ENCODE results near the gene MPDU1. TPM values are rescaled to one million over a fixed set of nuclear protein-coding genes. Genes with fewer than 3 reads are reported as not detected.

MPDU1 gene
- total and polyA plus RNA-seq, 12 donors, result 20.1 to 64.9 (median 26.5) TPM

DNA sequence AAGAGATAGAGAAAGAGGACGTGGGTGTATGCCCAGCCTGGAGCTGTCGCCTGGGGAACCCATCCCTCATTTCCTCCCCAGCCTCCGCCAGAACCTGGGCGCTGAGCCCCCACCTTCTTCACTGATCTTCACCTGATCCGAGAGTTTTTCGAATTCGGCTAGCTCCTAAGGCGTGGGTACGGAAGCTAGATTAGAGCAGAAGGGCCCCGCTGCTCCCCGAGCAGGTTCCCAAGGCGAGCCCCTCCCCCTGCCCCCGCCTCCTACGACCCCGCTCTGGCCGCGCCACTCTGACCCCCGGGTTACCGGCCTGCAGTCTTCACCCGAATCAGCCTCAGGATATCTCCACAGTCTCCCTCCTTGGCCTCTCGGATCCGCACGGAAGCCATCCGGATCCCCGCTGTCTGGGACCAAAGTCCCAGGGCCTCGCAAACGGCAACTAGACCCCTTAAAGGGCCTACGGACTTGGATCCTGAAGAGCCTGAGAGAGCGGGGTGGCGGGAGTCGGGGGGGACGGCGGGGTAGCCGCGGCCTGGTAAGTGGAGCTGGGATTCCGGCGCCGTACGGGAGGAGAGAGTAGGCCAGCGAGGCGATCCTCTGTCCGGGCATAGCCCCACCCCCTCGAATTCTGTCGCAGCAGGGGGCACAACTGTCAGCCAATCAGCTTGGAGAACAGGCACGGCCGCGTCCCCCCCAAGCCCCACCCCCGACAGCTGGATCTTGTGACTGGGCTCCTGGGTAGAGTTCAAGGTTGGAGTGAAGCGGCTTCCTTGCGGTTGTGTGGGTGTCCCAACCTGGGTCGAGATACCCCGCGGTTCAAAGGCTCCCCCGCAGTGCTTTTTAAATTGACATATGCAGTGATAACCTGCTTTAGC lies 43.8 kb downstream of the MPDU1 start, which contains the start of gene SAT2:
Gene SAT2 (minus strand): TSS at position 572 of the 872 bp plus-strand sequence. CDS start 186 bp downstream, at position 386.
- no peaks in the 10 kb centered on the region for H3K27me3 ChIP-seq
- H3K4me1 ChIP-seq, result peaks cover 7 to 29% (median 17%) of the 10 kb centered on the region in 9 donors
- H3K36me3 ChIP-seq, result peaks cover 0 to 14% (median 0%) of the 10 kb centered on the region in 9 donors
- peak; percentile 95 to 99 (median 99) for ATAC-seq
- H3K4me3 ChIP-seq, result peak within 1 kb of the TSS; percentile 59 to 92 (median 76)
- 0 to 1% methylated on average over 54 of the region's 54 CpGs for WGBS, 2 donors
- TF ChIP-seq CTCF (IDR thresholded peaks at IDR 0.05), result no peak
- DNase-seq, result peak; percentile 94 to 96
- intact Hi-C loops (cut with DNase I), result loop anchor here in 2 of 10 donors (2.0 kb wide), 1 partner anchor 59 kb away; the partner anchor contains the start of gene TP53 (in 2 of the 2)
- H3K9me3 ChIP-seq, result no peaks in the 10 kb centered on the region
- H3K27ac ChIP-seq, result peak within 1 kb of the TSS; percentile 85 to 98 (median 92)

DNA sequence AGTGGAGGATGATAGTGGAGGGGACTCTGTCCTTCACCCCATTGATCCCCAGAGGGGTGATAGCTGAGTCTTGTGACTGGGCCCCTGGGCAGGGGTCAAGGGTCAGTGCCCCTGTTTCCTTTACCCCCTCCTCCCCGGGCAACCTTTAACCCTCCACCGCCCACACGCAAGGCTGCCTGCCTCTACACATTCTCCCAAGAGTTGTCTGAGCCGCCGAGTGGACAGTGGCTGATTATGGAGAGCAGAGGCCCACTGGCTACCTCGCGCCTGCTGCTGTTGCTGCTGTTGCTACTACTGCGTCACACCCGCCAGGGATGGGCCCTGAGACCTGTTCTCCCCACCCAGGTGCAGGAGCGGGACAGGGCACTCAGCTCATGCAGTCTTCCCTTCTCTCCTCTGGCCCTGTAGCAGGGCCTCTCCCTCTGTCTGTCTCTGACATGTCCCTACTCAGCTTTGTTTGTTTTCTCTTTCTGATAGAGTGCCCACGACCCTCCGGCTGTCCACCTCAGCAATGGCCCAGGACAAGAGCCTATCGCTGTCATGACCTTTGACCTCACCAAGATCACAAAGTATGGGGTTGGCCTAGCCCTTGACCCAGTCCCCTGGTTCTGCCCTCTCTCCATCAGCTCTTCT lies 46.4 kb downstream of the MPDU1 start, which contains the start of gene SHBG:
Gene SHBG (plus strand): TSS at position 197 of the 633 bp plus-strand sequence. CDS start 38 bp downstream, at position 235.
- WGBS, 2 donors, result 75 to 89% methylated on average over 13 of the region's 13 CpGs

GRCh38 chr17:7631398-7632380 lies 48.0 kb downstream of the MPDU1 start:
- ATAC-seq (no peak), DNase-seq (peak in 1 of 2 donors; percentile 41)
- Histone ChIP-seq H3K36me3 (no peaks in the 10 kb centered on the region), H3K4me1 (peaks cover 6 to 30% (median 12%) of the 10 kb centered on the region in 9 donors), H3K9me3 (no peaks in the 10 kb centered on the region), H3K27ac (no peak overlapping the region), H3K4me3 (no peak overlapping the region), H3K27me3 (no peaks in the 10 kb centered on the region)
- intact Hi-C loops (cut with DNase I), result loop anchor here in 7 of 10 donors (2.0 to 10.0 kb wide), 3 partner anchors 56 to 63 kb away; partner anchors contain the start of genes WRAP53 (in 6 of the 7) and TP53 (in 5 of the 7)
- TF ChIP-seq CTCF (IDR thresholded peaks at IDR 0.05), result no peak
- WGBS, 2 donors, result 21 to 25% methylated on average over 11 of the region's 11 CpGs

More for the DNA sequence above, 46.4 kb downstream of the MPDU1 start, which contains the start of gene SHBG:
- Histone ChIP-seq H3K9me3 (no peaks in the 10 kb centered on the region), H3K27me3 (no peaks in the 10 kb centered on the region), H3K4me3 (no peak within 1 kb of the TSS), H3K27ac (no peak within 1 kb of the TSS), H3K36me3 (peaks cover 0 to 14% (median 0%) of the 10 kb centered on the region in 9 donors), H3K4me1 (peaks cover 7 to 33% (median 17%) of the 10 kb centered on the region in 9 donors)
- TF ChIP-seq CTCF (IDR thresholded peaks at IDR 0.05), result no peak
- intact Hi-C loops (cut with DNase I), result loop anchor here in 6 of 10 donors (5.0 to 10.0 kb wide), 2 partner anchors 57 to 65 kb away; partner anchors contain the start of genes TP53 (in 5 of the 6) and WRAP53 (in 5 of the 6)
- DNase-seq (no peak), ATAC-seq (no peak)

Measured in heart right ventricle (tissue), 16 donors.